Left colon (tissue), 2 donors: ENCODE measurements around the gene SHC3. TPM values are rescaled to one million over a fixed set of nuclear protein-coding genes. Genes with fewer than 3 reads are reported as not detected.
A peak's percentile ranks its signal among the peaks of the same experiment; 100 is the strongest.

ENCODE experiments used
- ATAC-seq: fragments of 200-7000 bp; cut with Tn5 transposase; one replicate; pipeline ENCODE4 v1.9.1; 2020; ENCODE audit warnings: mild to moderate bottlenecking, moderate library complexity
- DNase-seq, 2 donors: peaks; one replicate each; pipeline ENCODE4 v3.0.0-alpha.2; 2020
- intact Hi-C, 2 donors: fragments of 100-400 bp; cut with DNase I in 1 of 2; cut with micrococcal nuclease in 1 of 2; formaldehyde crosslinking; loops; one replicate each; pipeline versions ENCODE4 v1.11.2 to v1.14.0; 2022; cut with DNase I, micrococcal nuclease
- total RNA-seq, 2 donors: library from RNA; stranded (reverse); fragmentation: NEBNext Ultra II Directional; extraction: Animal tissue kit (Norgen Biotek cat#: 25700); gene quantifications; one replicate each; pipeline ENCODE4 v1.2.1, GENCODE V29; 2021
- donor health status: DM: no; HTN: no; CAD: no.
- donor health status: DM: yes; HTN: yes; CAD: no.

Gene SHC3
- total RNA-seq, 2 donors from 2014 or later, result 0.27 to 1.6 TPM

GRCh38 chr9:89187950-89188349 is 9.3 kb upstream of the SHC3 start:
- DNase-seq (no peak), ATAC-seq (no peak)
- intact Hi-C loops, result no loop called here

- intact Hi-C loops, result no loop called here
- ATAC-seq, result no peak
- no peak for DNase-seq
Measured at GRCh38 chr9:89187541-89187940, 8.9 kb upstream of the SHC3 start.

GRCh38 chr9:89186960-89187359 is 8.3 kb upstream of the SHC3 start:
- intact Hi-C loops, result no loop called here
- ATAC-seq, result no peak
- DNase-seq, result no peak

- intact Hi-C loops, result no loop called here
- ATAC-seq, result no peak
- DNase-seq, result no peak
Measured at GRCh38 chr9:89185980-89186379, 7.4 kb upstream of the SHC3 start.

GRCh38 chr9:89183146-89183545 is 4.5 kb upstream of the SHC3 start:
- intact Hi-C loops, result no loop called here
- DNase-seq (no peak), ATAC-seq (no peak)

- ATAC-seq, result no peak
- intact Hi-C loops, result no loop called here
- no peak for DNase-seq
Measured at GRCh38 chr9:89182369-89182768, 3.8 kb upstream of the SHC3 start.

- DNase-seq (peak; percentile 87), ATAC-seq (peak; percentile 96)
- intact Hi-C loops, result no loop called here
Measured at GRCh38 chr9:89179895-89180734, 1.5 kb upstream of the SHC3 start.

- intact Hi-C loops, result no loop called here
- DNase-seq (no peak), ATAC-seq (no peak)
Measured at GRCh38 chr9:89179540-89179894, 899 bp upstream of the SHC3 start.

- DNase-seq (no peak), ATAC-seq (no peak)
- intact Hi-C loops, result no loop called here
Measured at GRCh38 chr9:89178830-89179539, 367 bp upstream of the SHC3 start.

- no peak for ATAC-seq
- intact Hi-C loops, result no loop called here
- DNase-seq, result no peak
Measured at GRCh38 chr9:89177012-89177943, 1.3 kb downstream of the SHC3 start.

- ATAC-seq (no peak), DNase-seq (no peak)
- intact Hi-C loops, result no loop called here
Measured at GRCh38 chr9:89175828-89176261, 2.8 kb downstream of the SHC3 start.

GRCh38 chr9:89174291-89174690 is 4.3 kb downstream of the SHC3 start:
- intact Hi-C loops, result no loop called here
- DNase-seq (no peak), ATAC-seq (no peak)

GRCh38 chr9:89173072-89173471 is 5.5 kb downstream of the SHC3 start:
- intact Hi-C loops, result no loop called here
- DNase-seq (no peak), ATAC-seq (no peak)

GRCh38 chr9:89172398-89172797 is 6.2 kb downstream of the SHC3 start:
- no peak for ATAC-seq
- intact Hi-C loops, result no loop called here
- DNase-seq, result no peak

GRCh38 chr9:89171693-89172092 is 6.9 kb downstream of the SHC3 start:
- ATAC-seq, result peak; percentile 57
- no peak for DNase-seq
- intact Hi-C loops, result no loop called here

GRCh38 chr9:89171231-89171630 is 7.4 kb downstream of the SHC3 start:
- no peak for DNase-seq
- intact Hi-C loops, result no loop called here
- ATAC-seq, result no peak

GRCh38 chr9:89168901-89169813 is 9.5 kb downstream of the SHC3 start:
- DNase-seq (no peak), ATAC-seq (no peak)
- intact Hi-C loops, result no loop called here

- intact Hi-C loops, result no loop called here
- no peak for ATAC-seq
- no peak for DNase-seq
Measured at GRCh38 chr9:89167788-89168187, 10.8 kb downstream of the SHC3 start.
